Choroid plexus epithelial cell (primary cell): ENCODE results near the gene NDUFS1.
"Not testable (repeated sequence)": the region's sequence is repeated elsewhere in the genome, so short reads cannot be mapped to it uniquely, and the experiment has no call there.

Experiments
- DNase-seq: peaks from one replicate; pipeline ENCODE4 v3.0.0-alpha.2; 2010; ENCODE audit warnings: low read depth
- H3K4me3 ChIP-seq: 2 replicates; pipeline ENCODE4 v1.5.1; 2011; ENCODE audit warnings: low read depth, mild to moderate bottlenecking, control low read depth, low read length, moderate library complexity
- CTCF ChIP-seq: conservative IDR thresholded peaks from 2 replicates; pipeline ENCODE4 v1.5.1; 2011; ENCODE audit warnings: low read depth, mild to moderate bottlenecking, control low read depth, inconsistent platforms, low read length, moderate library complexity

Gene NDUFS1

GRCh38 chr2:206176901-206177300 lies 17.7 kb upstream of the NDUFS1 start:
- no peak for DNase-seq
- H3K4me3 ChIP-seq = no peak overlapping the region
- TF ChIP-seq CTCF = no peak

GRCh38 chr2:206176121-206176520 lies 16.9 kb upstream of the NDUFS1 start:
- DNase-seq = peak; percentile 46
- no peak overlapping the region for H3K4me3 ChIP-seq
- TF ChIP-seq CTCF = no peak

- DNase-seq = no peak
- H3K4me3 ChIP-seq = no peak overlapping the region
- TF ChIP-seq CTCF = no peak
These were observed 13.9 kb upstream of the NDUFS1 start for GRCh38 chr2:206173147-206173546.

GRCh38 chr2:206171624-206172397 lies 12.6 kb upstream of the NDUFS1 start:
- H3K4me3 ChIP-seq, DNase-seq: not testable (repeated sequence)

GRCh38 chr2:206168230-206168629 lies 9.0 kb upstream of the NDUFS1 start:
- DNase-seq, H3K4me3 ChIP-seq: not testable (repeated sequence)

- DNase-seq = peak; percentile 56
- TF ChIP-seq CTCF = peak; percentile 67
- H3K4me3 ChIP-seq = no peak overlapping the region
These were observed 5.1 kb upstream of the NDUFS1 start for GRCh38 chr2:206164261-206164862.

GRCh38 chr2:206163251-206163880 lies 4.1 kb upstream of the NDUFS1 start:
- no peak for TF ChIP-seq CTCF
- DNase-seq = no peak
- H3K4me3 ChIP-seq = no peak overlapping the region

GRCh38 chr2:206162401-206162800 lies 3.2 kb upstream of the NDUFS1 start:
- peak; percentile 12 for DNase-seq
- H3K4me3 ChIP-seq = not testable (repeated sequence)
